Measurements from ENCODE around the gene ZNF774.
"Not testable (repeated sequence)": the region's sequence is repeated elsewhere in the genome, so short reads cannot be mapped to it uniquely, and the experiment has no call there.

Gene ZNF774

GRCh38 chr15:90347431-90348065 is 4.5 kb upstream of the ZNF774 start:
- not testable (repeated sequence) for DNase-seq

- no peak for DNase-seq
Observed at GRCh38 chr15:90348456-90348855, 3.6 kb upstream of the ZNF774 start.

GRCh38 chr15:90349072-90349471 is 3.0 kb upstream of the ZNF774 start:
- no peak for DNase-seq

GRCh38 chr15:90349821-90350220 is 2.3 kb upstream of the ZNF774 start:
- no peak for DNase-seq

GRCh38 chr15:90351479-90352106 is 491 bp upstream of the ZNF774 start:
- DNase-seq, result peak; percentile 59

- DNase-seq, result no peak
Observed at GRCh38 chr15:90354986-90355385, 2.9 kb downstream of the ZNF774 start.

GRCh38 chr15:90358124-90359033 is 6.3 kb downstream of the ZNF774 start:
- DNase-seq, result peak; percentile 18

GRCh38 chr15:90360746-90361145 is 8.7 kb downstream of the ZNF774 start:
- peak; percentile 10 for DNase-seq

- DNase-seq, result no peak
Observed at GRCh38 chr15:90362936-90363212, 10.8 kb downstream of the ZNF774 start.

GRCh38 chr15:90364251-90364650 is 12.2 kb downstream of the ZNF774 start:
- DNase-seq, result no peak

GRCh38 chr15:90365414-90366055 is 13.5 kb downstream of the ZNF774 start:
- no peak for DNase-seq

GRCh38 chr15:90367576-90367975 is 15.5 kb downstream of the ZNF774 start:
- DNase-seq, result no peak

- no peak for DNase-seq
Observed at GRCh38 chr15:90375071-90375470, 23.0 kb downstream of the ZNF774 start.

- no peak for DNase-seq
Observed at GRCh38 chr15:90376789-90377188, 24.7 kb downstream of the ZNF774 start.

- DNase-seq, result no peak
Observed at GRCh38 chr15:90379263-90379662, 27.2 kb downstream of the ZNF774 start.

- DNase-seq, result no peak
Observed at GRCh38 chr15:90381515-90381914, 29.4 kb downstream of the ZNF774 start.

- DNase-seq, result no peak
Observed at GRCh38 chr15:90382320-90382719, 30.2 kb downstream of the ZNF774 start.

- no peak for DNase-seq
Observed at GRCh38 chr15:90386221-90386620, 34.1 kb downstream of the ZNF774 start.

GRCh38 chr15:90387534-90388461 is 35.7 kb downstream of the ZNF774 start, which contains the start of gene IQGAP1:
TSS of gene IQGAP1 (plus strand) at chr15:90388242. CDS start at chr15:90388342, 100 bp downstream.
- DNase-seq, result peak; percentile 78

- DNase-seq, result no peak
Observed at GRCh38 chr15:90388462-90389380, 36.6 kb downstream of the ZNF774 start.

- no peak for DNase-seq
Observed at GRCh38 chr15:90389513-90389912, 37.4 kb downstream of the ZNF774 start.

Data from NCI-H510A treated with DMSO at 0.1 percent for 48 hours (cell line).